DMS 273 (cell line): ENCODE results near the gene TSEN2.
"Not testable (repeated sequence)": the region's sequence is repeated elsewhere in the genome, so short reads cannot be mapped to it uniquely, and the experiment has no call there.

Source experiments
- DNase-seq: peaks from one replicate; lab custom pipeline; 2025; ENCODE audit not compliant: unreplicated experiment; lab: John Stamatoyannopoulos, UW

Gene TSEN2

GRCh38 chr3:12501360-12502020 lies 17.2 kb downstream of the TSEN2 start:
- DNase-seq, result peak; percentile 8

DNA sequence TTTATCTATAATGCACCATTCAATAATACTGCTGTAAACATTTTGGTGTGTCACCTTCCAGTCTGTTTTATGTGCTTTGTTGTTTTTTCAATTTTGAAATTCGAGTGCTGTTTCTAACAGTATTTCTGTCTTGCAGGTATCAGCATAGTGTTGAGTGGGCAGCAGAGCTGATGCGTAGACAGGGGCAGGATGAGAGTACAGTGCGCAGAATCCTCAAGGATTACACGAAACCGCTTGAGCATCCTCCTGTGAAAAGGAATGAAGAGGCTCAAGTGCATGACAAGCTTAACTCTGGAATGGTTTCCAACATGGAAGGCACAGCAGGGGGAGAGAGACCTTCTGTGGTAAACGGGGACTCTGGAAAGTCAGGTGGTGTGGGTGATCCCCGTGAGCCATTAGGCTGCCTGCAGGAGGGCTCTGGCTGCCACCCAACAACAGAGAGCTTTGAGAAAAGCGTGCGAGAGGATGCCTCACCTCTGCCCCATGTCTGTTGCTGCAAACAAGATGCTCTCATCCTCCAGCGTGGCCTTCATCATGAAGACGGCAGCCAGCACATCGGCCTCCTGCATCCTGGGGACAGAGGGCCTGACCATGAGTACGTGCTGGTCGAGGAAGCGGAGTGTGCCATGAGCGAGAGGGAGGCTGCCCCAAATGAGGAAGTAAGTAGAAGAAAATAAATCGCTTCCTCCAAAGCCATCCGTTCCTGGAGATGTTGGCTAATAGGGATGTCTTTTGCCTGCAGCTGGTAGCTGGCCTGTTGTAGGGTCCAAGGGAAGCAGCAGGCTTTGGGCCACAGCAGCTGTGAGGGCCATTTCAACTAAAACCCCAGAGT lies 19.1 kb downstream of the TSEN2 start:
- no peak for DNase-seq

DNA sequence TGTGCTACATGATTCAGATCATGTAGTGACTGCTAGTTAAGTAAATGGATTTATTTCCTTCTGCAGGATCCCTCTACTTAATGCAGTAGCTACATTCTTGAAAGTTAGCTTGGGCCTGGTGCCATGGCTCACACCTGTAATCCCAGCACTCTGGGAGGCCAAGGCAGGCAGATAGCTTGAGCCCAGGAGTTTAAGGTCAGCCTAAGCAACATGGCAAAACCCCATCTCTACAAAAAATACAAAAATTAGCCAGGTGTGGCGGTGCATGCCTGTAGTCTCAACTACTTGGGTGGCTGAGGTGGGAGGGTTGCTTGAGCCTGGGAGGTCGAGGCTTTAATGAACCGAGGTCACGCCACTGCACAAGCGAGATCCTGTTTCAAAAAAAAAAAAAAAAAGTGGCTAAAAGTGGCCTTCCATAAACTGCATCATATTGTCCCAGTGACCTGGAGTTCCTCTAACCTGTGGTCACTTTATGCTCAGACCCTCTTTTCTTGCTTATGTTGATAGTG lies 22.0 kb downstream of the TSEN2 start:
- no peak for DNase-seq

DNA sequence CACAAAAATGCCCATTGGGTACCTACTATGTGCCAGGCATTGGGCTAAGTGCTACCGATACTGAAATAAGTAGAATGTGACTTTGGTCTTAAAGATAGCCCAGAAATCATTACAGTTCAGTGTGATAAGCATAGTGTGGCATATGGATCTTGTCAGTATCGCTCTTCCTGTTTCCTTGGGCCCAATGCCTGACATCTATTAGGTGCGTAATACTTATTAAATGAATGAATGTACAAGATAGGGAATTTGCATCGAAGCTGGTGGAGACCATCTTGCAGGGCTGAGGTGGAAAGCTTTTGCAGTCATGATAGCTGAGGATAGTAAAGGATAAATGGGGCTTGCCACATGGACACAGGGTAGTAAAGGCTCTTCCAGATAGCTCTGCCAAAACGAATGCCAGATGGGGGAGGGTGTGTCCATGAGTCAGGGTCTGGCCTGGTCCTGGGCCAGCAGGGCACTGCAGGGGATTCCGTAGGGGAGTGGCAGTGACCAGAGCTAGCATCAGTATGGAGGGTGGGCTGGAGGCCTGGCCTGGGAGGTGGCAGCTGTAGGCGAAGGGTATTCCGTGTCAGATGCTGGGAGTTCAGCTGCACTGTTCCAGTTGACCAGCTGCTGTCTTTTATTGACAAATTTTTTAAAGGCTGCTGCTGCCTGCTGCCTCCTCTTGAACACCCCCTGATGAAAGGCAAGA lies 23.5 kb downstream of the TSEN2 start:
- peak; percentile 74 for DNase-seq

DNA sequence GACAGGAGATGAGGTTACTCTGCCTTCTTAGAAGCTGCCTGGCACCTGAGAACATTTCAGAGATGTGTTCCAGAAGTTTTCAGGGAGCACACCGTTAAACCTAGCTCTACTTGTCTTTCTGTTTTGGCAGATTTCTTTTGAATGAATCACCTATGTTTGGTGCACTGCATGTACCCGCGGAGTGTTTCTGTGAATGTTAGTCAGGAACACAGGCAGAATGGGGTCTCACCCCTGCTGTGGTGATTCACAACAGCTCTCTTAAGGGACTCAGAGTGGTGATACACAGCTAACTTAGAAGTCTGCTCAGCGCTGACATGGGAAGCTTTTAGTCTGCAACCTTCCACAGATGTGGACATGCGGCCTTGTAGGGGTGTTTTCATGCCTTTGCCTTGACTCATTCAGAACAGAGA lies 24.0 kb downstream of the TSEN2 start:
- no peak for DNase-seq

- no peak for DNase-seq
These were observed 25.2 kb downstream of the TSEN2 start for GRCh38 chr3:12509466-12509865.

- DNase-seq, result no peak
These were observed 28.3 kb downstream of the TSEN2 start for GRCh38 chr3:12512534-12513118.

DNA sequence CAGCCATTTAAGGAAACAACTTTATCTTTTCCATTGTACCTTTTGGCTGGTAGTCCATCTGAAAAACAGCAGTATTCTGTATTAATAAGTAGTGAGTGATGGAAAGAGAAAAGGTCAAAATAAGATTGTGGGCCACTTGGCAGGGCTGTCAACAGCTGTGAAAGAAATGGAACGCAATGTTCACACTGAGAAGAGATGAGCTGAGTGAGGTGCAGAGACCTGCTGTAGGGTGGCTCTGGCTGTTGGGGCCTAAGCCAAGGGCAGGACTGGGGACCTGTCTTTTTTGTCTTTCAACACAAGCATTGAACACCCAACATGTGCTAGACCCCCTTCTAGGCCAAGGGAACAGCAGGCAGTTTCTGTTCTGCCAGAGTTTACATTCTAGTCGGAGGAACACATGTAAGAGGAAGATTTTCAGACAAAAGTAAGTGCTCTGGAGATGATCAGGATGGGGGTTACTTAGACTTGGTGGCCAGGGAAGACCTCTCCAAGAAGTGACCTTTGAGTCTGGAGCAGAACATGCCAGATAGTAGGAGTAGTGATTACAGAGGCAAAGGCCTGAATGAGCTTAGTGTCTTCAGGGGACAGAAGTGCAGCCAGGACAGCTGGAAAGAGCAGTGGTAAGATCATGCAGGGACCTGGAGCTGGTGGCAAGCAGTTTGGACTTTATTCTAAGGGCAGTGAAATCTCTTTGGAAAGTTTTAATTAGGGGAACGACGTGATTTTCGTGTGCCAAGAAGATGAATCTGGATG lies 29.6 kb downstream of the TSEN2 start:
- no peak for DNase-seq

GRCh38 chr3:12515631-12516030 lies 31.4 kb downstream of the TSEN2 start:
- DNase-seq, result no peak

GRCh38 chr3:12516873-12517272 lies 32.6 kb downstream of the TSEN2 start:
- DNase-seq, result no peak

GRCh38 chr3:12518261-12519028 lies 34.2 kb downstream of the TSEN2 start:
- DNase-seq, result no peak

GRCh38 chr3:12521010-12521409 lies 36.7 kb downstream of the TSEN2 start:
- no peak for DNase-seq

DNA sequence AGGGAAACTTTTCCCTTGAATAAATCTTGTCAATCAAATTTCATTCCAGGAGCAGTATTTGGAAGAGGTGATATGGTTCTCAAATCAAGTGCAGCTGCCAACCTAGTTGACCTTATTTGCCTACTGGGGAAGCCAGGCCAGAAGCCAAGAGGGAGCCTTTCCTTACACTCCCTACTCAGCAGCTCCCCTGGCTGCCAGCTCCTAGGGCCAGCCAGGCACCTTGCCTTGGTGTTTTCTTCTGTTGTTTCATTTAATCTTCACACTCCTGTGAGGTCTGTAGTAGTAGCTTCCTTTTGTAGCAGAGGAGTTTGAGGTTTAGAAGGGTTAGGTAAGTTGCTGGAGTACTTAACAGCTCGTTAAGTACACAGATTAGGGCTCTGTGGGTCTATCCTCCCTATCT lies 38.4 kb downstream of the TSEN2 start:
- DNase-seq, result peak; percentile 17

DNA sequence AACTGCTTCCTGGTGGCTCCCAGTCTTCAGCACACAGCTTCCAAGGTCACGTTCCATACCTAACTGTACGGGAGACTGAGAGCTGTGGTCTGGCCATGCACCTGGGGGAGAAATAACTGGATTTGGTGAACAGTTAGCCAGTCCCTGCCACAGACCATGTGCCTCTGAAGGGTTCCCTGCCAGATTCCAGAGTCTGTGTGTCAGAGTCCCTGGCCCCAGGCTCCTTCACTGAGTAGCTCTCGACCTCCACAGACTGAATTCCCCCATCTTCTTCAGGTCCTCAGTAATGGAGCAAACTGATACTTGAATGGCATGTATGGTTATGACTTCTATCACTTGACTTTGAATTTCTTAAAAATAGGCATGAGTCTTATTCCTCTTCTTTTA lies 43.5 kb downstream of the TSEN2 start:
- no peak for DNase-seq

DNA sequence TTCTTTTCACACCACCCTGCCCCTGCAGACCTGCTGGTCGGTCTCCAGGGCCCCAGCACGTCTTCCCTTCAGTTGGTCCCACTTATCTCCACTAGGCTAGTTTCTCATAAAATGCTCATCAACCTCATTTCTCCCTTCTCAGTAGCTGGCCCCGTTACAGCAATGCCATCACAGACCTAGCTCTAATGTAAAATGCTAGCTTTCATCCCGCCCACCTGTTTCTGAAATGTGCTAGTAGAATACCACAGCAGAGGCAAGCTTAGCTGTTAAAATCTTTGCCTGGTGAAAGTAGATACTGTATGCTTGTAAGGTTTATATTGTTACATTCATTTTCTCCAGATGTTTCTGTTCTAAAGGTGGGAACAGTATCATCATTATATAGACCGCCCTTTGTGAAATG lies 47.9 kb downstream of the TSEN2 start:
- DNase-seq, result no peak

GRCh38 chr3:12536423-12536822 lies 52.1 kb downstream of the TSEN2 start:
- no peak for DNase-seq

DNA sequence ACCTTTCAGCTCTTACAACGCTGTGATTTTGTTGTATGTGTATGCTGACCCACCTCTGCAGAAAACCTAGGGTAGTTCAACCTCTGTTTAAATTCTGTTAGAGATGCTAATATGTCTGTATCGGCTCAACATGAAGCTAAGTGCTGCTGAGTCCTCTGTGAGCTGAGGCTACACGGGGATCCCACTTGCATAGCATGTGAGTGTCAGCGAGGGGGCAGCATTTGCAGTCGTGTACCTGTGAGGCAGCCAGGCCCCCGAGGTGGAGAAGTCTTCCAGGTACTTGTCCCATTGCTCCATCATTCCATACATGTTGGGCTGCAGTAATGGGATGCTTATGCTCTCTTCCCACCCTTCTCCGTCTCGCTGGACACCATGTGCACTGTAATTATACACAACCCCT lies 57.3 kb downstream of the TSEN2 start:
- DNase-seq, result no peak

- not testable (repeated sequence) for DNase-seq
These were observed 59.2 kb downstream of the TSEN2 start for GRCh38 chr3:12543497-12543896.

GRCh38 chr3:12544652-12545472 lies 60.6 kb downstream of the TSEN2 start:
- peak; percentile 58 for DNase-seq
